ENCODE results near the gene LINC00632.
A peak's percentile ranks its signal among the peaks of the same experiment; 100 is the strongest.

DNA sequence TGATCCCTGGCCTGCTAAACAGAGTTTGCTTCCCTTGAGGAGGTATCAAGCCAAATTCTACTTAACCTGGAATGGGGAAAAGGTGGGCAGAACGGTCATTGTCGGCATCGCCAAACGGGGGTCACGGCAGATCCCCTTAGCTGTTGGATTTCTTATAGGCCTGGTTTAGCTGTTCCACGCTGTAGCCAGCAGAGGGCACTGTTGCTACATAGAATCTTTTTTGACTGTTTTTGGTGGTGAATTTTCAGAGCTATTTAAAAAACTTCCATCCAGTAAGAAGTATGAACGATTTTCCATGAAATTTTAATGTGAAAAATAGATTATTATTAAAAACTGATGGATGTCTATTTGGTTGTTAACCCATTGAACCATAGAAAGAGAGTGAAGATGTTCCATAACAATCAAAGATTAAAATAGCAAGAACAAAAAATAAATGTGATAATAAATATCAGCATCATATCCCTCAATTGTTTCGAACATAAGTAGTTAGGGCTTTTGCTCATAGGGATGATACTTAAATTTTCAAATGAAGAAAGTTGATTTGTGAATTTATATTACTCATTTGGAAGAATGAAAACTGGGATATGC lies 56.6 kb downstream of the LINC00632 start:
- TF ChIP-seq, protein P1, sequence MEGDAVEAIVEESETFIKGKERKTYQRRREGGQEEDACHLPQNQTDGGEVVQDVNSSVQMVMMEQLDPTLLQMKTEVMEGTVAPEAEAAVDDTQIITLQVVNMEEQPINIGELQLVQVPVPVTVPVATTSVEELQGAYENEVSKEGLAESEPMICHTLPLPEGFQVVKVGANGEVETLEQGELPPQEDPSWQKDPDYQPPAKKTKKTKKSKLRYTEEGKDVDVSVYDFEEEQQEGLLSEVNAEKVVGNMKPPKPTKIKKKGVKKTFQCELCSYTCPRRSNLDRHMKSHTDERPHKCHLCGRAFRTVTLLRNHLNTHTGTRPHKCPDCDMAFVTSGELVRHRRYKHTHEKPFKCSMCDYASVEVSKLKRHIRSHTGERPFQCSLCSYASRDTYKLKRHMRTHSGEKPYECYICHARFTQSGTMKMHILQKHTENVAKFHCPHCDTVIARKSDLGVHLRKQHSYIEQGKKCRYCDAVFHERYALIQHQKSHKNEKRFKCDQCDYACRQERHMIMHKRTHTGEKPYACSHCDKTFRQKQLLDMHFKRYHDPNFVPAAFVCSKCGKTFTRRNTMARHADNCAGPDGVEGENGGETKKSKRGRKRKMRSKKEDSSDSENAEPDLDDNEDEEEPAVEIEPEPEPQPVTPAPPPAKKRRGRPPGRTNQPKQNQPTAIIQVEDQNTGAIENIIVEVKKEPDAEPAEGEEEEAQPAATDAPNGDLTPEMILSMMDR (IDR thresholded peaks at IDR 0.05) = peak; percentile 50 to 80 (median 59)
- no peak for TF ChIP-seq POLR2A (IDR thresholded peaks at IDR 0.05)
